GM23338 (cell line): ENCODE results near the gene HRH2. TPM values are rescaled to one million over a fixed set of nuclear protein-coding genes. Genes with fewer than 3 reads are reported as not detected.

ENCODE experiments used
- ATAC-seq: fragments of 200-7000 bp; cut with Tn5 transposase; 3 replicates; pipeline ENCODE4 v1.9.1; 2020
- DNase-seq: peaks from one replicate; pipeline ENCODE4 v3.0.0-alpha.2; 2015; ENCODE audit warnings: low spot score
- H2AFZ ChIP-seq: fragments of 200-600 bp; sonication (generic); 2 replicates; pipeline ENCODE4 v1.8.0; 2016; ENCODE audit warnings: antibody characterized with exemption, mild to moderate bottlenecking, moderate library complexity
- H3F3A ChIP-seq: fragments of 200-600 bp; sonication (generic); replicated peaks from 2 replicates; pipeline ENCODE4 v1.8.0; 2017; ENCODE audit warnings: antibody characterized with exemption, mixed run types, low read depth
- H3K27ac ChIP-seq: fragments of 200-600 bp; sonication (generic); 2 replicates; pipeline ENCODE4 v1.6.1; 2016; ENCODE audit warnings: low read depth
- H3K27me3 ChIP-seq: fragments of 200-600 bp; sonication (generic); 2 replicates; pipeline ENCODE4 v1.8.0; 2016; ENCODE audit warnings: mild to moderate bottlenecking, mixed run types, moderate library complexity; ENCODE audit not compliant: insufficient read depth
- H3K36me3 ChIP-seq: fragments of 200-600 bp; sonication (generic); 2 replicates; pipeline ENCODE4 v1.8.0; 2016; ENCODE audit warnings: mild to moderate bottlenecking; ENCODE audit not compliant: insufficient read depth
- H3K4me1 ChIP-seq: fragments of 200-600 bp; sonication (generic); 2 replicates; pipeline ENCODE4 v1.8.0; 2016; ENCODE audit warnings: mild to moderate bottlenecking, moderate library complexity; ENCODE audit not compliant: insufficient read depth
- H3K4me2 ChIP-seq: fragments of 200-600 bp; sonication (generic); 2 replicates; pipeline ENCODE4 v1.7.1; 2017; ENCODE audit warnings: mixed run types
- H3K4me3 ChIP-seq: fragments of 200-600 bp; sonication (generic); 2 replicates; pipeline ENCODE4 v1.6.1; 2016; ENCODE audit warnings: mixed run types
- H3K79me2 ChIP-seq: fragments of 200-600 bp; sonication (generic); replicated peaks from 2 replicates; pipeline ENCODE4 v1.8.0; 2017; ENCODE audit warnings: mild to moderate bottlenecking; ENCODE audit not compliant: insufficient read depth
- H3K9me2 ChIP-seq: fragments of 200-600 bp; sonication (generic); 2 replicates; pipeline ENCODE4 v1.8.0; 2017; ENCODE audit not compliant: insufficient read depth
- H4K20me1 ChIP-seq: fragments of 200-600 bp; sonication (generic); replicated peaks from 2 replicates; pipeline ENCODE4 v1.8.0; 2017; ENCODE audit warnings: mild to moderate bottlenecking; ENCODE audit not compliant: insufficient read depth
- H3K27ac Mint-ChIP-seq: 2 replicates; pipeline ENCODE4 v1.8.0; 2020; ENCODE audit warnings: inconsistent platforms, mild to moderate bottlenecking, moderate library complexity, mixed read lengths
- H3K27me3 Mint-ChIP-seq: 3 replicates; pipeline ENCODE4 v1.8.0; 2022; ENCODE audit warnings: low read depth, mild to moderate bottlenecking, moderate library complexity, mixed read lengths, inconsistent platforms; ENCODE audit not compliant: insufficient read depth, poor library complexity
- H3K36me3 Mint-ChIP-seq: 3 replicates; pipeline ENCODE4 v1.8.0; 2021; ENCODE audit warnings: low read depth, mild to moderate bottlenecking, inconsistent platforms, moderate library complexity, mixed read lengths
- H3K4me1 Mint-ChIP-seq: 3 replicates; pipeline ENCODE4 v1.8.0; 2020; ENCODE audit warnings: mild to moderate bottlenecking, inconsistent platforms, mixed read lengths
- H3K4me3 Mint-ChIP-seq: 3 replicates; pipeline ENCODE4 v1.8.0; 2021; ENCODE audit warnings: moderate library complexity, mild to moderate bottlenecking, inconsistent platforms, mixed read lengths
- H3K9me3 Mint-ChIP-seq: 3 replicates; pipeline ENCODE4 v1.8.0; 2020; ENCODE audit warnings: moderate library complexity, mild to moderate bottlenecking, inconsistent platforms, mixed read lengths
- CREB1 ChIP-seq: fragments of 250-450 bp; sonication (Bioruptor Pico); IDR thresholded peaks from 2 replicates; pipeline ENCODE4 v1.5.0; 2020; ENCODE audit warnings: low read depth, mild to moderate bottlenecking, moderate library complexity
- EZH2 ChIP-seq: fragments of 200-600 bp; sonication (generic); IDR thresholded peaks from one replicate; pipeline ENCODE4 v1.8.0; 2017; ENCODE audit warnings: antibody characterized with exemption, mild to moderate bottlenecking, low read depth; ENCODE audit not compliant: unreplicated experiment
- EZH2phosphoT487 ChIP-seq: fragments of 200-600 bp; sonication (generic); IDR thresholded peaks from one replicate; pipeline ENCODE4 v1.8.1; 2018; ENCODE audit warnings: antibody characterized with exemption; ENCODE audit not compliant: unreplicated experiment
- JUNB ChIP-seq: IDR thresholded peaks from one replicate; pipeline ENCODE4 v1.6.1; 2016; ENCODE audit warnings: antibody characterized with exemption; ENCODE audit not compliant: unreplicated experiment
- NANOG ChIP-seq: IDR thresholded peaks from 2 replicates; pipeline ENCODE4 v1.6.1; 2016; ENCODE audit warnings: antibody characterized with exemption, borderline replicate concordance
- POLR2AphosphoS5 ChIP-seq: IDR thresholded peaks from 2 replicates; pipeline ENCODE4 v1.6.1; 2016; ENCODE audit warnings: antibody characterized with exemption, low read depth
- STAT1 ChIP-seq: IDR thresholded peaks from one replicate; pipeline ENCODE4 v1.6.1; 2016; ENCODE audit warnings: antibody characterized with exemption; ENCODE audit not compliant: unreplicated experiment
- ZNF114 ChIP-seq: fragments of 250-450 bp; sonication (Bioruptor Pico); IDR thresholded peaks from 2 replicates; pipeline ENCODE4 v1.5.0; 2020; ENCODE audit warnings: mild to moderate bottlenecking, moderate library complexity
- ZNF331 ChIP-seq: fragments of 250-450 bp; sonication (Bioruptor Pico); IDR thresholded peaks from 2 replicates; pipeline ENCODE4 v1.5.0; 2020; ENCODE audit warnings: low read depth, mild to moderate bottlenecking, moderate library complexity
- ZNF462 ChIP-seq: fragments of 250-450 bp; sonication (Bioruptor Pico); IDR thresholded peaks from 2 replicates; pipeline ENCODE4 v1.5.0; 2020; ENCODE audit warnings: mild to moderate bottlenecking, moderate library complexity
- polyA plus RNA-seq: library from polyadenylated mRNA; unstranded; fragments of >200 nt; fragmentation: Nextera tagmentation; extraction: Ambion mirVana; gene quantifications from 2 replicates; pipeline ENCODE4 v1.2.1, GENCODE V29; 2016
- total RNA-seq: library from RNA; depleted of rRNA; stranded (reverse); fragments of >200 nt; shearing (Covaris generic); gene quantifications from 2 replicates; pipeline ENCODE4 v1.2.3, GENCODE V29; 2014
- TF ChIP-seq, protein P1 (sequence below), 2 experiments: fragments of 200-600 bp in 1 of 2; sonication (generic) in 1 of 2; conservative IDR thresholded peaks; 2 replicates each; pipeline versions ENCODE4 v1.5.1 to v1.6.1; 2016 to 2017; ENCODE audit warnings: antibody characterized with exemption in 2 of 2, low read depth in 2 of 2, mild to moderate bottlenecking in 2 of 2, moderate library complexity in 1 of 2
- TF ChIP-seq, protein P2 (sequence below): IDR thresholded peaks from 2 replicates; pipeline ENCODE4 v1.6.1; 2016; ENCODE audit warnings: antibody characterized with exemption
- TF ChIP-seq, protein P3 (sequence below): IDR thresholded peaks from one replicate; pipeline ENCODE4 v1.6.1; 2018; ENCODE audit warnings: antibody characterized with exemption; ENCODE audit not compliant: unreplicated experiment

HRH2 gene
- total and polyA plus RNA-seq, 2 experiments from 2014 or later, result 6.8 to 7.0 TPM

- TF ChIP-seq ZNF462 (CRISPR knock-in tag) (no peak), EZH2 (no peak), POLR2AphosphoS5 (no peak), NANOG (no peak), STAT1 (no peak), ZNF331 (CRISPR knock-in tag) (no peak), EZH2phosphoT487 (no peak), ZNF114 (CRISPR knock-in tag) (no peak), JUNB (no peak), CREB1 (CRISPR knock-in tag) (no peak)
- TF ChIP-seq, protein P1, sequence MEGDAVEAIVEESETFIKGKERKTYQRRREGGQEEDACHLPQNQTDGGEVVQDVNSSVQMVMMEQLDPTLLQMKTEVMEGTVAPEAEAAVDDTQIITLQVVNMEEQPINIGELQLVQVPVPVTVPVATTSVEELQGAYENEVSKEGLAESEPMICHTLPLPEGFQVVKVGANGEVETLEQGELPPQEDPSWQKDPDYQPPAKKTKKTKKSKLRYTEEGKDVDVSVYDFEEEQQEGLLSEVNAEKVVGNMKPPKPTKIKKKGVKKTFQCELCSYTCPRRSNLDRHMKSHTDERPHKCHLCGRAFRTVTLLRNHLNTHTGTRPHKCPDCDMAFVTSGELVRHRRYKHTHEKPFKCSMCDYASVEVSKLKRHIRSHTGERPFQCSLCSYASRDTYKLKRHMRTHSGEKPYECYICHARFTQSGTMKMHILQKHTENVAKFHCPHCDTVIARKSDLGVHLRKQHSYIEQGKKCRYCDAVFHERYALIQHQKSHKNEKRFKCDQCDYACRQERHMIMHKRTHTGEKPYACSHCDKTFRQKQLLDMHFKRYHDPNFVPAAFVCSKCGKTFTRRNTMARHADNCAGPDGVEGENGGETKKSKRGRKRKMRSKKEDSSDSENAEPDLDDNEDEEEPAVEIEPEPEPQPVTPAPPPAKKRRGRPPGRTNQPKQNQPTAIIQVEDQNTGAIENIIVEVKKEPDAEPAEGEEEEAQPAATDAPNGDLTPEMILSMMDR (conservative IDR thresholded peaks at IDR 0.05; ENCODE audit: low read depth in 2 of 2), result no peak
- TF ChIP-seq, protein P2, sequence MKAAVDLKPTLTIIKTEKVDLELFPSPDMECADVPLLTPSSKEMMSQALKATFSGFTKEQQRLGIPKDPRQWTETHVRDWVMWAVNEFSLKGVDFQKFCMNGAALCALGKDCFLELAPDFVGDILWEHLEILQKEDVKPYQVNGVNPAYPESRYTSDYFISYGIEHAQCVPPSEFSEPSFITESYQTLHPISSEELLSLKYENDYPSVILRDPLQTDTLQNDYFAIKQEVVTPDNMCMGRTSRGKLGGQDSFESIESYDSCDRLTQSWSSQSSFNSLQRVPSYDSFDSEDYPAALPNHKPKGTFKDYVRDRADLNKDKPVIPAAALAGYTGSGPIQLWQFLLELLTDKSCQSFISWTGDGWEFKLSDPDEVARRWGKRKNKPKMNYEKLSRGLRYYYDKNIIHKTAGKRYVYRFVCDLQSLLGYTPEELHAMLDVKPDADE, result no peak
- TF ChIP-seq, protein P3, sequence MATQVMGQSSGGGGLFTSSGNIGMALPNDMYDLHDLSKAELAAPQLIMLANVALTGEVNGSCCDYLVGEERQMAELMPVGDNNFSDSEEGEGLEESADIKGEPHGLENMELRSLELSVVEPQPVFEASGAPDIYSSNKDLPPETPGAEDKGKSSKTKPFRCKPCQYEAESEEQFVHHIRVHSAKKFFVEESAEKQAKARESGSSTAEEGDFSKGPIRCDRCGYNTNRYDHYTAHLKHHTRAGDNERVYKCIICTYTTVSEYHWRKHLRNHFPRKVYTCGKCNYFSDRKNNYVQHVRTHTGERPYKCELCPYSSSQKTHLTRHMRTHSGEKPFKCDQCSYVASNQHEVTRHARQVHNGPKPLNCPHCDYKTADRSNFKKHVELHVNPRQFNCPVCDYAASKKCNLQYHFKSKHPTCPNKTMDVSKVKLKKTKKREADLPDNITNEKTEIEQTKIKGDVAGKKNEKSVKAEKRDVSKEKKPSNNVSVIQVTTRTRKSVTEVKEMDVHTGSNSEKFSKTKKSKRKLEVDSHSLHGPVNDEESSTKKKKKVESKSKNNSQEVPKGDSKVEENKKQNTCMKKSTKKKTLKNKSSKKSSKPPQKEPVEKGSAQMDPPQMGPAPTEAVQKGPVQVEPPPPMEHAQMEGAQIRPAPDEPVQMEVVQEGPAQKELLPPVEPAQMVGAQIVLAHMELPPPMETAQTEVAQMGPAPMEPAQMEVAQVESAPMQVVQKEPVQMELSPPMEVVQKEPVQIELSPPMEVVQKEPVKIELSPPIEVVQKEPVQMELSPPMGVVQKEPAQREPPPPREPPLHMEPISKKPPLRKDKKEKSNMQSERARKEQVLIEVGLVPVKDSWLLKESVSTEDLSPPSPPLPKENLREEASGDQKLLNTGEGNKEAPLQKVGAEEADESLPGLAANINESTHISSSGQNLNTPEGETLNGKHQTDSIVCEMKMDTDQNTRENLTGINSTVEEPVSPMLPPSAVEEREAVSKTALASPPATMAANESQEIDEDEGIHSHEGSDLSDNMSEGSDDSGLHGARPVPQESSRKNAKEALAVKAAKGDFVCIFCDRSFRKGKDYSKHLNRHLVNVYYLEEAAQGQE, result no peak
- H3K79me2 ChIP-seq, result no peaks in the 10 kb centered on the region
- no peak for DNase-seq
- Mint-ChIP-seq H3K4me3 (no peak overlapping the region), H3K4me1 (peaks cover 6% of the 10 kb centered on the region), H3K27ac (no peak overlapping the region), H3K36me3 (peaks cover 61% of the 10 kb centered on the region), H3K9me3 (peaks cover 54% of the 10 kb centered on the region), H3K27me3 (peaks cover 20% of the 10 kb centered on the region)
- no peaks in the 10 kb centered on the region for H3K27me3 ChIP-seq
- no peaks in the 10 kb centered on the region for H3K9me2 ChIP-seq
- no peak overlapping the region for H2AFZ ChIP-seq
- no peak overlapping the region for H3K4me2 ChIP-seq
- no peaks in the 10 kb centered on the region for H3K36me3 ChIP-seq
- no peaks in the 10 kb centered on the region for H4K20me1 ChIP-seq
- no peaks in the 10 kb centered on the region for H3F3A ChIP-seq
- no peak overlapping the region for H3K4me3 ChIP-seq
- H3K27ac ChIP-seq, result no peak overlapping the region
- H3K4me1 ChIP-seq, result 0 out of 2 replicates have a peak, but pooled peaks cover 4% of the 10 kb centered on the region
- ATAC-seq, result no peak
Observed at GRCh38 chr5:175711472-175712312, 53.8 kb downstream of the HRH2 start.
